HG02678 (cell line): ENCODE measurements around the gene QRICH1.
"Not testable (repeated sequence)": the region's sequence is repeated elsewhere in the genome, so short reads cannot be mapped to it uniquely, and the experiment has no call there.

ENCODE experiments used
- ATAC-seq: cut with Tn5 transposase; IDR thresholded peaks from one replicate; pipeline ENCODE4 v1.9.1; 2021; ENCODE audit warnings: mild to moderate bottlenecking, moderate library complexity; ENCODE audit not compliant: unreplicated experiment

The QRICH1 gene

DNA sequence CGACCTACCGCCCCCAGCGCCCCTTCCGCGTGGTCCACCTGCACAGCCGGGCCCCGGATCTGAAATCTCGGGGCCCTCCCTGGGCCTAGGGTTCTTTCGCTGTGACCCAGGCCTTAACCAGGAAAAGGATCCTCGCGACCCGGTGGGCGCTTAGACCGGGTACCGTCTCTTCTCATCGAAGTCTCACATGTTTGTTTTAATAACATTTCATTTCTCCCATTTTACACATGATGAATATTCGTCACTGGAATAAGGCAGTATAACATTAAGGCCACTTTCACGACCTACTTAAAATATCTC is 75.2 kb downstream of the QRICH1 start:
- no peak for ATAC-seq

- ATAC-seq = no peak
These were observed 75.7 kb downstream of the QRICH1 start, which contains the start of gene DALRD3 for GRCh38 chr3:49017971-49018706. TSS of gene DALRD3 (minus strand) at chr3:49018580. CDS start at chr3:49018564, 16 bp downstream.

DNA sequence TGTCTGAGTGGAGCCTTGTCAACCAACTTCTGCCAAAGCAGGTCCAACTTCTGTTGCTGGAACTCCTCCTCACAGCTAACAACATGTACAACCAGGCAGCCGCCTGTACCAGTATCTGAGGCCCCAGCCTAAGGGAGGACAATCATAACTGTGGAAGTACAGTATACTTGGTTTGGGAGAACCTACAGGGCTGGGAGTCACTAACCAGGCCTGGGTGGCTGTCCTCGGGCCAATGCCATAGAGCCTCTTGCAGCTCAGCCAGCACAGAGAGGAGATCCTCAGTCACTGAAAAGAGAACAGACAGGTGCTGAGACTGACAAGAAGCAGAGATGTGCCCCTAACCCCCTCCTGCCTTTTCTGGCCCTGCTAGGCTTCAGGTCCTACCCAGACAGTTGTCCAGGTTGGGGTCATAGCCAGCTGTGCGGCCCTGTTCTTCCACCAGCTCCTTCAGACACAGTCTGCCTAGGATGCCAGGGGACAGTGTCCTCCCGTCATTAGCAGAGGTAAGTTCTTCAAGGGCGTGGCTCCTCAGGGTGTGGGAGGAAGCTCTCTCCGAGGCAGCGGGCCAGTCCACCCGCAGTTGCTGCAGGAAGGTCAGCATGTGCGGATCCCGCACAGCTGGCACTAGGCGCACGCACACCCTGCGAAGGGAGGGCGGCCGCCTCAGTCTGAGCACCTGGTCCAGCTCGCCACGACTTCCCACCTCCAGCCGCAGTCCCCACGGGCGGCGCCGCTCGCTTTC is 76.5 kb downstream of the QRICH1 start:
- ATAC-seq = no peak

GRCh38 chr3:49016414-49017228 is 77.2 kb downstream of the QRICH1 start:
- ATAC-seq = no peak

- no peak for ATAC-seq
These were observed 78.1 kb downstream of the QRICH1 start for GRCh38 chr3:49015765-49016164.

GRCh38 chr3:49015072-49015471 is 78.8 kb downstream of the QRICH1 start:
- ATAC-seq = no peak

DNA sequence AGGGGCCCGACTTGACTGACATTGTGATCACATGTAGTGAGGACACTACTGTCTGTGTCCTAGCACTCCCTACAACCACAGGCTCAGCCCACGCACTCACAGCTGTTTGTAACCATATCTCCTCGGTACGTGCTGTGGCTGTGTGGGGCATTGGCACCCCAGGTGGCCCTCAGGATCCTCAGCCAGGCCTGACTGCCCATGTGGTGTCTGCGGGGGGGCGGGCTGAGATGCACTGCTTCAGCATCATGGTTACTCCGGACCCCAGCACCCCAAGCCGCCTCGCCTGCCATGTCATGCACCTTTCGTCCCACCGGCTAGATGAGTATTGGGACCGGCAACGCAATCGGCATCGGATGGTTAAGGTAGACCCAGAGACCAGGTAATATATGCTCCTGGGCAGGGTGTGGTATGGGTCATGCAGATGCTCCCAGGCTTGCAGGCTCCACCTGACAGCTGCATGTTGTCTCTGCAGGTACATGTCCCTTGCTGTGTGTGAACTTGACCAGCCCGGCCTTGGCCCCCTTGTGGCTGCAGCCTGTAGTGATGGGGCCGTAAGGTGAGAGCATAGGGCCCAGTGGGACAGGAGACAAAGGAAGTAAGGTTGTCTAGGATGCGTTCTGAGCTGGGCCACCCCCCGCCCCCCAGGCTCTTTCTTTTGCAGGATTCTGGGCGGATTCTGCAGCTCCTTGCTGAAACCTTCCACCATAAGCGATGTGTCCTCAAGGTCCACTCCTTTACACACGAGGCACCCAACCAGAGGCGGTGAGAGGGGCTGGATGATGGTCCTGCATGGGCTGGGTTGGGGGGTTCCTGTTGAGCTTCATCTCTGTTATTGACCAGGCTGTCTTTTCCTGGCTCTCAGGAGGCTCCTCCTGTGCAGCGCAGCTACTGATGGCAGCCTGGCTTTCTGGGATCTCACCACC is 79.9 kb downstream of the QRICH1 start:
- no peak for ATAC-seq

DNA sequence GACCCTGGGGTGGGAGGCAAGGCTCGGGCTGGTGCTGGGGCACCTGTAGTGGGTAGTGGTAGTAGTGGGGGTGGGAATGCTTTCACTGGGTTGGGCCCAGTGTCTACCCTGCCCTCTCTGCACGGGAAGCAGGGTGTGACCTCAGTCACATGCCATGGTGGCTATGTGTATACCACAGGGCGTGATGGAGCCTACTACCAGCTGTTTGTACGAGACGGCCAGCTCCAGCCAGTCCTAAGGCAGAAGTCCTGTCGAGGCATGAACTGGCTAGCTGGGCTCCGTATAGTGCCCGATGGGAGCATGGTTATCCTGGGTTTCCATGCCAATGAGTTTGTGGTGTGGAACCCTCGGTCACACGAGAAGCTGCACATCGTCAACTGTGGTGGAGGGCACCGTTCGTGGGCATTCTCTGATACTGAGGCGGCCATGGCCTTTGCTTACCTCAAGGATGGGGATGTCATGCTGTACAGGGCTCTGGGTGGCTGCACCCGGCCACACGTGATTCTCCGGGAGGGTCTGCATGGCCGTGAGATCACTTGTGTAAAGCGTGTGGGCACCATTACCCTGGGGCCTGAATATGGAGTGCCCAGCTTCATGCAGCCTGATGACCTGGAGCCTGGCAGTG is 80.6 kb downstream of the QRICH1 start:
- ATAC-seq = no peak

- no peak for ATAC-seq
These were observed 81.3 kb downstream of the QRICH1 start for GRCh38 chr3:49012441-49013017.

- ATAC-seq = no peak
These were observed 84.5 kb downstream of the QRICH1 start for GRCh38 chr3:49009396-49009795.

GRCh38 chr3:49008627-49009026 is 85.2 kb downstream of the QRICH1 start:
- ATAC-seq = not testable (repeated sequence)

- peak; percentile 37 for ATAC-seq
These were observed 85.9 kb downstream of the QRICH1 start for GRCh38 chr3:49007771-49008528.

GRCh38 chr3:49007068-49007770 is 86.7 kb downstream of the QRICH1 start, which contains the start of gene WDR6:
TSS of gene WDR6 (plus strand) at chr3:49007391. CDS start at chr3:49007432, 41 bp downstream.
- peak; percentile 89 for ATAC-seq

- peak; percentile 1 for ATAC-seq
These were observed 87.3 kb downstream of the QRICH1 start for GRCh38 chr3:49006408-49007067.

DNA sequence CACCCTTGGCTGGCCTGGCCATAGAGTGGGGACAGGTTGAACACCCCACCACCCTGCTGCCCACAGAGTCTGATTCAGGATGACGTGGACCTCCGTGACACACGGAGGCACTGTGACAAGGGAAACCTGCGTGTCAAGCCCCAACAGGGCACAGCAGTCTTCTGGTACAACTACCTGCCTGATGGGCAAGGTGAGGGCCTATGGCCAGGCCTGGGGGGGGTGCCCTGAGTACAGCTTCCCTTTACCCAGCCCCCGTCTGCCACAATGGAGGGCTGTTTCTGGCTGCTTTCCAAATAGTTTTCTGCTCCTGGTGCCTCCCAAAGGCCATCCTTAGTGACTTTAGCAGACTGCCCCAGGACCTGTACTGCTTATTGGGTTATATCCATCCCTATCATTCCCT is 87.9 kb downstream of the QRICH1 start:
- no peak for ATAC-seq

GRCh38 chr3:49005303-49005680 is 88.6 kb downstream of the QRICH1 start:
- no peak for ATAC-seq

- no peak for ATAC-seq
These were observed 89.2 kb downstream of the QRICH1 start for GRCh38 chr3:49004352-49005302.
